Measurements from ENCODE around the gene MS4A4A. TPM values are rescaled to one million over a fixed set of nuclear protein-coding genes. Genes with fewer than 3 reads are reported as not detected.
A peak's percentile ranks its signal among the peaks of the same experiment; 100 is the strongest.
"Not testable (repeated sequence)": the region's sequence is repeated elsewhere in the genome, so short reads cannot be mapped to it uniquely, and the experiment has no call there.

The MS4A4A gene
- total RNA-seq, 2 experiments from 2014 or later, result not detected

GRCh38 chr11:60282286-60282685, 1.8 kb downstream of the MS4A4A start:
- no peaks in the 10 kb centered on the region for H3K9me3 ChIP-seq (ENCODE audit: control insufficient read depth in 1 of 2, insufficient read depth in 1 of 2, low read length in 2 of 2)
- intact Hi-C loops (cut with DNase I, micrococcal nuclease), result no loop called here
- H3K36me3 Mint-ChIP-seq (ENCODE audit: low read depth), result no peaks in the 10 kb centered on the region
- ChIA-PET POLR2A (no interaction called here), CTCF (no interaction called here)
- H3K4me1 Mint-ChIP-seq (ENCODE audit: low read depth), result no peaks in the 10 kb centered on the region
- DNase-seq, result peak in 2 of 14 experiments; percentile 21 to 37
- no peak for ATAC-seq (ENCODE audit: poor library complexity)
- no peak overlapping the region for H3K27ac Mint-ChIP-seq
- H3K4me3 ChIP-seq (ENCODE audit: low read length), result no peak overlapping the region
- H3K27me3 Mint-ChIP-seq, result peaks cover 9% of the 10 kb centered on the region
- no peak for TF ChIP-seq CTCF (IDR thresholded peaks at IDR 0.05)
- H3K9me3 Mint-ChIP-seq, result no peaks in the 10 kb centered on the region
- no peak overlapping the region for H3K27ac ChIP-seq (ENCODE audit: low read depth in 1 of 2, low read length in 2 of 2)
- H3K27me3 ChIP-seq (ENCODE audit: control insufficient read depth in 1 of 2, insufficient read depth in 2 of 2, low read length in 2 of 2), result no peaks in the 10 kb centered on the region
- no peaks in the 10 kb centered on the region for H3K36me3 ChIP-seq (ENCODE audit: insufficient read depth, low read length)
- no peaks in the 10 kb centered on the region for H3K4me1 ChIP-seq (ENCODE audit: insufficient read depth, low read length)
- no peak overlapping the region for H3K4me3 Mint-ChIP-seq

GRCh38 chr11:60285411-60286126, 5.1 kb downstream of the MS4A4A start:
- H3K9me3 Mint-ChIP-seq; H3K27me3 ChIP-seq (ENCODE audit: control insufficient read depth in 1 of 2, insufficient read depth in 2 of 2, low read length in 2 of 2); CTCF ChIA-PET; H3K4me1 ChIP-seq (ENCODE audit: insufficient read depth, low read length); H3K36me3 ChIP-seq (ENCODE audit: insufficient read depth, low read length); H3K4me3 ChIP-seq (ENCODE audit: low read length); H3K36me3 Mint-ChIP-seq (ENCODE audit: low read depth); H3K27ac ChIP-seq (ENCODE audit: low read depth in 1 of 2, low read length in 2 of 2); H3K27me3 Mint-ChIP-seq; H3K27ac Mint-ChIP-seq; ATAC-seq (ENCODE audit: poor library complexity); H3K9me3 ChIP-seq (ENCODE audit: control insufficient read depth in 1 of 2, insufficient read depth in 1 of 2, low read length in 2 of 2); H3K4me3 Mint-ChIP-seq; H3K4me1 Mint-ChIP-seq (ENCODE audit: low read depth); intact Hi-C loops (cut with DNase I, micrococcal nuclease); DNase-seq; POLR2A ChIA-PET: not testable (repeated sequence)

GRCh38 chr11:60288531-60288930, 8.1 kb downstream of the MS4A4A start:
- Histone ChIP-seq H3K27ac (ENCODE audit: low read depth in 1 of 2, low read length in 2 of 2) (no peak overlapping the region), H3K4me3 (ENCODE audit: low read length) (no peak overlapping the region), H3K36me3 (ENCODE audit: insufficient read depth, low read length) (no peaks in the 10 kb centered on the region), H3K27me3 (ENCODE audit: control insufficient read depth in 1 of 2, insufficient read depth in 2 of 2, low read length in 2 of 2) (no peaks in the 10 kb centered on the region), H3K9me3 (ENCODE audit: control insufficient read depth in 1 of 2, insufficient read depth in 1 of 2, low read length in 2 of 2) (no peaks in the 10 kb centered on the region), H3K4me1 (ENCODE audit: insufficient read depth, low read length) (no peaks in the 10 kb centered on the region)
- Mint-ChIP-seq H3K4me3 (no peak overlapping the region), H3K27ac (no peak overlapping the region), H3K9me3 (no peaks in the 10 kb centered on the region), H3K27me3 (peaks cover 18% of the 10 kb centered on the region), H3K36me3 (ENCODE audit: low read depth) (no peaks in the 10 kb centered on the region), H3K4me1 (ENCODE audit: low read depth) (no peaks in the 10 kb centered on the region)
- no peak for TF ChIP-seq CTCF (IDR thresholded peaks at IDR 0.05)
- intact Hi-C loops (cut with DNase I, micrococcal nuclease), result no loop called here
- POLR2A ChIA-PET, result no interaction called here
- CTCF ChIA-PET, result no interaction called here
- no peak for ATAC-seq (ENCODE audit: poor library complexity)
- no peak for DNase-seq

GRCh38 chr11:60292145-60292544, 11.7 kb downstream of the MS4A4A start:
- ChIA-PET POLR2A (no interaction called here), CTCF (no interaction called here)
- H3K4me3 Mint-ChIP-seq, result no peak overlapping the region
- Histone ChIP-seq H3K27ac (ENCODE audit: low read depth in 1 of 2, low read length in 2 of 2) (no peak overlapping the region), H3K27me3 (ENCODE audit: control insufficient read depth in 1 of 2, insufficient read depth in 2 of 2, low read length in 2 of 2) (no peaks in the 10 kb centered on the region), H3K4me3 (ENCODE audit: low read length) (no peak overlapping the region), H3K36me3 (ENCODE audit: insufficient read depth, low read length) (no peaks in the 10 kb centered on the region), H3K9me3 (ENCODE audit: control insufficient read depth in 1 of 2, insufficient read depth in 1 of 2, low read length in 2 of 2) (no peaks in the 10 kb centered on the region), H3K4me1 (ENCODE audit: insufficient read depth, low read length) (no peaks in the 10 kb centered on the region)
- peaks cover 22% of the 10 kb centered on the region for H3K27me3 Mint-ChIP-seq
- ATAC-seq (ENCODE audit: poor library complexity), result no peak
- no peaks in the 10 kb centered on the region for H3K9me3 Mint-ChIP-seq
- no peaks in the 10 kb centered on the region for H3K36me3 Mint-ChIP-seq (ENCODE audit: low read depth)
- DNase-seq, result no peak
- no peak for TF ChIP-seq CTCF (IDR thresholded peaks at IDR 0.05)
- intact Hi-C loops (cut with DNase I, micrococcal nuclease), result no loop called here
- no peaks in the 10 kb centered on the region for H3K4me1 Mint-ChIP-seq (ENCODE audit: low read depth)
- no peak overlapping the region for H3K27ac Mint-ChIP-seq

Measured in CD4-positive, alpha-beta T cell (primary cell).